Measurements from ENCODE around the gene SLC4A11.

GRCh38 chr20:3283222-3283820 lies 44.3 kb upstream of the SLC4A11 start:
- TF ChIP-seq CTCF (IDR thresholded peaks at IDR 0.05): no peak
- no peak for TF ChIP-seq ZBTB33 (IDR thresholded peaks at IDR 0.05; ENCODE audit: borderline replicate concordance, low read depth)
- TF ChIP-seq SMC3 (IDR thresholded peaks at IDR 0.05; ENCODE audit: low read depth, low read length): no peak
- TF ChIP-seq SIN3A (IDR thresholded peaks at IDR 0.05; ENCODE audit: borderline replicate concordance, low read depth, low read length): no peak
- no peak for TF ChIP-seq YY1 (IDR thresholded peaks at IDR 0.05; ENCODE audit: low read depth)
- TF ChIP-seq FOXJ3 (CRISPR knock-in tag; IDR thresholded peaks at IDR 0.05): peak; percentile 92
- no peak for TF ChIP-seq USF2 (IDR thresholded peaks at IDR 0.05; ENCODE audit: borderline replicate concordance, low read depth, low read length)
- no peak for TF ChIP-seq MAX (IDR thresholded peaks at IDR 0.05; ENCODE audit: low read depth)
- peak; percentile 73 for TF ChIP-seq GATA2 (CRISPR knock-in tag; IDR thresholded peaks at IDR 0.05)
- no peak for TF ChIP-seq IRF3 (IDR thresholded peaks at IDR 0.05; ENCODE audit: low read depth, low read length)
- no peak for TF ChIP-seq EZH2phosphoT487 (IDR thresholded peaks at IDR 0.05; ENCODE audit: borderline replicate concordance, low read depth)
- no peak for TF ChIP-seq TAF1 (IDR thresholded peaks at IDR 0.05; ENCODE audit: borderline replicate concordance, low read depth, low read length)
- no peak for TF ChIP-seq REST (IDR thresholded peaks at IDR 0.05; ENCODE audit: low read depth, low read length)
